Gastroesophageal sphincter (tissue), 3 donors: ENCODE measurements around the gene ASIC1.

Experiments used
- CTCF ChIP-seq, 4 experiments: fragments of 200-600 bp in 2 of 4; fragments of 450-650 bp in 2 of 4; sonication (generic) in 1 of 4; IDR thresholded peaks; one replicate each; pipeline ENCODE4 v1.5.1; 2017 to 2019; ENCODE audit warnings: antibody characterized with exemption in 4 of 4, mild to moderate bottlenecking in 2 of 4, moderate library complexity in 2 of 4
- EP300 ChIP-seq: sonication (generic); formaldehyde crosslinking; IDR thresholded peaks from one replicate; pipeline ENCODE4 v1.6.1; 2017; ENCODE audit warnings: antibody characterized with exemption, mild to moderate bottlenecking
- POLR2A ChIP-seq, 2 donors: fragments of 450-650 bp; IDR thresholded peaks; one replicate each; pipeline ENCODE4 v1.6.1; 2017; ENCODE audit warnings: antibody characterized with exemption in 2 of 2, mild to moderate bottlenecking in 2 of 2, moderate library complexity in 1 of 2

- TF ChIP-seq POLR2A (IDR thresholded peaks at IDR 0.05) (no peak), CTCF (IDR thresholded peaks at IDR 0.05) (no peak), EP300 (no peak)
These were observed 47.3 kb downstream of the ASIC1 start for GRCh38 chr12:50104417-50105366.
